HepG2 (cell line): ENCODE results near the gene SLC16A11. TPM values are rescaled to one million over a fixed set of nuclear protein-coding genes. Genes with fewer than 3 reads are reported as not detected.

Source experiments
- ATRX ChIP-seq: sonication (generic); formaldehyde crosslinking; IDR thresholded peaks from 2 replicates; pipeline ENCODE4 v1.4.0; 2020; ENCODE audit warnings: missing genetic modification reagents, borderline replicate concordance
- BRD4 ChIP-seq: sonication (generic); formaldehyde crosslinking; IDR thresholded peaks from 2 replicates; pipeline ENCODE4 v1.4.0; 2020; ENCODE audit warnings: missing genetic modification reagents
- CCDC6 ChIP-seq: sonication (generic); formaldehyde crosslinking; IDR thresholded peaks from 2 replicates; pipeline ENCODE4 v1.8.1; 2022; ENCODE audit warnings: mild to moderate bottlenecking, missing genetic modification reagents, moderate library complexity
- CREB1 ChIP-seq, 2 experiments: fragments of 450-650 bp in 1 of 2; IDR thresholded peaks; 2 replicates each; pipeline ENCODE4 v1.6.1; 2016 to 2017; ENCODE audit warnings: control low read depth in 1 of 2, mild to moderate bottlenecking in 1 of 2, missing compliant biosample characterization in 1 of 2, missing genetic modification characterization in 1 of 2
- DMTF1 ChIP-seq: sonication (generic); formaldehyde crosslinking; IDR thresholded peaks from 2 replicates; pipeline ENCODE4 v1.4.0; 2020; ENCODE audit warnings: mild to moderate bottlenecking, missing genetic modification reagents
- ELF3 ChIP-seq: IDR thresholded peaks from 2 replicates; pipeline ENCODE4 v1.6.1; 2016; ENCODE audit warnings: missing genetic modification reagents, missing compliant biosample characterization
- GTF2F1 ChIP-seq: fragments of 150-350 bp; IDR thresholded peaks from 2 replicates; pipeline ENCODE4 v1.6.1; 2014; ENCODE audit warnings: low read length
- HMGXB4 ChIP-seq, 2 experiments: sonication (generic) in 1 of 2; formaldehyde crosslinking in 1 of 2; IDR thresholded peaks; 2 replicates each; pipeline versions ENCODE4 v1.4.0 to v1.6.1; 2018 to 2020; ENCODE audit warnings: missing genetic modification reagents in 2 of 2, borderline replicate concordance in 1 of 2, low read depth in 1 of 2, mild to moderate bottlenecking in 1 of 2, missing biosample characterization in 1 of 2
- SIN3B ChIP-seq: fragments of 150-350 bp; IDR thresholded peaks from 2 replicates; pipeline ENCODE4 v1.6.1; 2014; ENCODE audit warnings: low read length
- ZNF543 ChIP-seq: sonication (generic); formaldehyde crosslinking; IDR thresholded peaks from 2 replicates; pipeline ENCODE4 v1.4.0; 2020; ENCODE audit warnings: mild to moderate bottlenecking, missing genetic modification reagents
- ZNF569 ChIP-seq: sonication (generic); formaldehyde crosslinking; IDR thresholded peaks from 2 replicates; pipeline ENCODE4 v1.5.0; 2020; ENCODE audit warnings: mild to moderate bottlenecking, missing genetic modification reagents, moderate library complexity, borderline replicate concordance
- ZNF646 ChIP-seq: sonication (generic); formaldehyde crosslinking; IDR thresholded peaks from 2 replicates; pipeline ENCODE4 v1.9.0; 2021; ENCODE audit warnings: mild to moderate bottlenecking, missing genetic modification reagents
- ZNF660 ChIP-seq: sonication (generic); formaldehyde crosslinking; IDR thresholded peaks from 2 replicates; pipeline ENCODE4 v1.5.1; 2020; ENCODE audit warnings: mild to moderate bottlenecking, low read depth, missing genetic modification reagents, borderline replicate concordance
- ZNF792 ChIP-seq: IDR thresholded peaks from 2 replicates; pipeline ENCODE4 v1.6.1; 2016
- ZNF883 ChIP-seq: sonication (generic); formaldehyde crosslinking; IDR thresholded peaks from 2 replicates; pipeline ENCODE4 v1.5.1; 2020; ENCODE audit warnings: mild to moderate bottlenecking, missing genetic modification reagents; ENCODE audit errors: not compliant biosample characterization
- ZUFSP ChIP-seq: sonication (generic); formaldehyde crosslinking; IDR thresholded peaks from 2 replicates; pipeline ENCODE4 v1.9.0; 2021; ENCODE audit warnings: missing genetic modification reagents, mild to moderate bottlenecking, borderline replicate concordance
- polyA plus RNA-seq, 8 experiments: library from polyadenylated mRNA; depleted of rRNA in 3 of 8; stranded (reverse) in 7 of 8; unstranded in 1 of 8; fragments of >200 nt; fragmentation: Illumina TruSeq in 4 of 8; extraction: Trizol in 4 of 8; gene quantifications; 2 replicates each; pipeline versions ENCODE4 v1.2.1 to v1.2.3, GENCODE V29; 2011 to 2016; ENCODE audit warnings: low read depth in 4 of 8, missing spikeins in 1 of 8, mixed read lengths in 1 of 8; ENCODE audit not compliant: insufficient read depth in 1 of 8
- total RNA-seq, 5 experiments: library from RNA; depleted of rRNA; stranded (reverse); fragments of >200 nt; fragmentation: Illumina TruSeq; extraction: Trizol; gene quantifications; 2 replicates each; pipeline ENCODE4 v1.2.3, GENCODE V29; 2016; ENCODE audit warnings: low read depth in 1 of 5

The SLC16A11 gene
- total and polyA plus RNA-seq, 2 of the 13 experiments (the other 11 are each of a cell fraction or from before 2014, with no cell fraction given) = not detected

- TF ChIP-seq ZUFSP (CRISPR knock-in tag) (no peak), BRD4 (CRISPR knock-in tag) (peak; percentile 66; the same call in 1 of the 2 replicates), HMGXB4 (CRISPR knock-in tag; IDR thresholded peaks at IDR 0.05; ENCODE audit: borderline replicate concordance in 1 of 2, low read depth in 1 of 2) (peak; percentile 13 to 52; a peak in 2 of 4 replicates), ZNF660 (CRISPR knock-in tag) (no peak), ZNF792 (peak; percentile 57; the same call in 1 of the 2 replicates), DMTF1 (CRISPR knock-in tag) (no peak), ZNF646 (CRISPR knock-in tag) (no peak), ZNF569 (CRISPR knock-in tag) (no peak), CCDC6 (CRISPR knock-in tag) (no peak), ELF3 (CRISPR knock-in tag) (peak; percentile 86), GTF2F1 (no peak), CREB1 (IDR thresholded peaks at IDR 0.05) (no peak; the same call in 1 of the 2 replicates), CREB1 (CRISPR knock-in tag; IDR thresholded peaks at IDR 0.05) (peak; percentile 60; the same call in 1 of the 2 replicates), ATRX (CRISPR knock-in tag) (no peak; the same call in 1 of the 2 replicates), ZNF883 (CRISPR knock-in tag) (no peak), SIN3B (no peak), ZNF543 (no peak)
Measured at GRCh38 chr17:7035591-7036368, 8.1 kb downstream of the SLC16A11 start, which contains the start of gene SLC16A13 (continued).
